ENCODE measurements around the gene RPS6KA1. TPM values are rescaled to one million over a fixed set of nuclear protein-coding genes. Genes with fewer than 3 reads are reported as not detected.

RPS6KA1 gene
- total RNA-seq, 1 experiment from 2014 or later = 85.3 TPM

GRCh38 chr1:26550946-26551345 lies 21.4 kb downstream of the RPS6KA1 start:
- Histone ChIP-seq H3K4me2 (ENCODE audit: low read depth, low read length, poor library complexity, severe bottlenecking) (no peak overlapping the region), H3K9me3 (ENCODE audit: low read length) (no peaks in the 10 kb centered on the region), H3K27me3 (ENCODE audit: low read length) (no peaks in the 10 kb centered on the region), H3K4me3 (ENCODE audit: low read length) (no peak overlapping the region), H3K79me2 (ENCODE audit: low read length) (peaks cover 28% of the 10 kb centered on the region), H3K9ac (ENCODE audit: low read length) (no peak overlapping the region), H4K20me1 (ENCODE audit: insufficient read depth, low read depth, low read length) (no peaks in the 10 kb centered on the region), H3K36me3 (ENCODE audit: insufficient read depth, low read length) (peaks cover 23% of the 10 kb centered on the region), H2AFZ (ENCODE audit: low read length) (no peak overlapping the region), H3K27ac (ENCODE audit: low read length) (no peak overlapping the region), H3K4me1 (ENCODE audit: low read length) (peaks cover 12% of the 10 kb centered on the region), H3K9me2 (replicated peaks; ENCODE audit: insufficient read depth, low read length) (no peaks in the 10 kb centered on the region)
- DNase-seq = no peak

- no peak overlapping the region for H3K4me3 ChIP-seq (ENCODE audit: low read length)
- H3K9ac ChIP-seq (ENCODE audit: low read length) = no peak overlapping the region
- no peaks in the 10 kb centered on the region for H3K27me3 ChIP-seq (ENCODE audit: low read length)
- H3K9me2 ChIP-seq (replicated peaks; ENCODE audit: insufficient read depth, low read length) = no peaks in the 10 kb centered on the region
- DNase-seq = no peak
- H3K79me2 ChIP-seq (ENCODE audit: low read length) = peaks cover 10% of the 10 kb centered on the region
- no peaks in the 10 kb centered on the region for H3K9me3 ChIP-seq (ENCODE audit: low read length)
- H2AFZ ChIP-seq (ENCODE audit: low read length) = no peak overlapping the region
- no peak overlapping the region for H3K27ac ChIP-seq (ENCODE audit: low read length)
- H3K36me3 ChIP-seq (ENCODE audit: insufficient read depth, low read length) = peaks cover 19% of the 10 kb centered on the region
- H4K20me1 ChIP-seq (ENCODE audit: insufficient read depth, low read depth, low read length) = no peaks in the 10 kb centered on the region
- no peak overlapping the region for H3K4me2 ChIP-seq (ENCODE audit: low read depth, low read length, poor library complexity, severe bottlenecking)
- no peaks in the 10 kb centered on the region for H3K4me1 ChIP-seq (ENCODE audit: low read length)
Observed at GRCh38 chr1:26552720-26553119, 23.2 kb downstream of the RPS6KA1 start.

- Histone ChIP-seq H3K4me3 (ENCODE audit: low read length) (no peak overlapping the region), H4K20me1 (ENCODE audit: insufficient read depth, low read depth, low read length) (no peaks in the 10 kb centered on the region), H2AFZ (ENCODE audit: low read length) (no peak overlapping the region), H3K27ac (ENCODE audit: low read length) (no peak overlapping the region), H3K9me3 (ENCODE audit: low read length) (no peaks in the 10 kb centered on the region), H3K9me2 (replicated peaks; ENCODE audit: insufficient read depth, low read length) (no peaks in the 10 kb centered on the region), H3K36me3 (ENCODE audit: insufficient read depth, low read length) (peaks cover 19% of the 10 kb centered on the region), H3K27me3 (ENCODE audit: low read length) (no peaks in the 10 kb centered on the region), H3K9ac (ENCODE audit: low read length) (no peak overlapping the region), H3K4me1 (ENCODE audit: low read length) (no peaks in the 10 kb centered on the region), H3K79me2 (ENCODE audit: low read length) (no peaks in the 10 kb centered on the region), H3K4me2 (ENCODE audit: low read depth, low read length, poor library complexity, severe bottlenecking) (no peak overlapping the region)
- DNase-seq = no peak
Observed at GRCh38 chr1:26553942-26554682, 24.6 kb downstream of the RPS6KA1 start.

- no peak overlapping the region for H3K4me3 ChIP-seq (ENCODE audit: low read length)
- H3K36me3 ChIP-seq (ENCODE audit: insufficient read depth, low read length) = peaks cover 19% of the 10 kb centered on the region
- no peak overlapping the region for H3K27ac ChIP-seq (ENCODE audit: low read length)
- H3K79me2 ChIP-seq (ENCODE audit: low read length) = no peaks in the 10 kb centered on the region
- no peaks in the 10 kb centered on the region for H4K20me1 ChIP-seq (ENCODE audit: insufficient read depth, low read depth, low read length)
- H3K4me1 ChIP-seq (ENCODE audit: low read length) = no peaks in the 10 kb centered on the region
- no peak overlapping the region for H2AFZ ChIP-seq (ENCODE audit: low read length)
- no peak for DNase-seq
- H3K4me2 ChIP-seq (ENCODE audit: low read depth, low read length, poor library complexity, severe bottlenecking) = no peak overlapping the region
- no peaks in the 10 kb centered on the region for H3K9me2 ChIP-seq (replicated peaks; ENCODE audit: insufficient read depth, low read length)
- no peak overlapping the region for H3K9ac ChIP-seq (ENCODE audit: low read length)
- H3K27me3 ChIP-seq (ENCODE audit: low read length) = no peaks in the 10 kb centered on the region
- no peaks in the 10 kb centered on the region for H3K9me3 ChIP-seq (ENCODE audit: low read length)
Observed at GRCh38 chr1:26554781-26555180, 25.2 kb downstream of the RPS6KA1 start.

- H3K27me3 ChIP-seq (ENCODE audit: low read length) = no peaks in the 10 kb centered on the region
- peaks cover 19% of the 10 kb centered on the region for H3K36me3 ChIP-seq (ENCODE audit: insufficient read depth, low read length)
Observed at GRCh38 chr1:26555550-26555981, 26.0 kb downstream of the RPS6KA1 start.

GRCh38 chr1:26556111-26556510 lies 26.6 kb downstream of the RPS6KA1 start:
- H3K4me2 ChIP-seq (ENCODE audit: low read depth, low read length, poor library complexity, severe bottlenecking) = no peak overlapping the region
- H4K20me1 ChIP-seq (ENCODE audit: insufficient read depth, low read depth, low read length) = no peaks in the 10 kb centered on the region

More at GRCh38 chr1:26555550-26555981, 26.0 kb downstream of the RPS6KA1 start:
- H3K4me2 ChIP-seq (ENCODE audit: low read depth, low read length, poor library complexity, severe bottlenecking) = no peak overlapping the region
- no peak overlapping the region for H3K9ac ChIP-seq (ENCODE audit: low read length)
- no peaks in the 10 kb centered on the region for H4K20me1 ChIP-seq (ENCODE audit: insufficient read depth, low read depth, low read length)
- H3K4me1 ChIP-seq (ENCODE audit: low read length) = no peaks in the 10 kb centered on the region
- H2AFZ ChIP-seq (ENCODE audit: low read length) = no peak overlapping the region
- H3K79me2 ChIP-seq (ENCODE audit: low read length) = no peaks in the 10 kb centered on the region
- DNase-seq = no peak
- no peak overlapping the region for H3K27ac ChIP-seq (ENCODE audit: low read length)
- H3K9me2 ChIP-seq (replicated peaks; ENCODE audit: insufficient read depth, low read length) = no peaks in the 10 kb centered on the region
- H3K4me3 ChIP-seq (ENCODE audit: low read length) = no peak overlapping the region
- no peaks in the 10 kb centered on the region for H3K9me3 ChIP-seq (ENCODE audit: low read length)

GRCh38 chr1:26557008-26557407 lies 27.4 kb downstream of the RPS6KA1 start:
- Histone ChIP-seq H3K9me2 (replicated peaks; ENCODE audit: insufficient read depth, low read length) (no peaks in the 10 kb centered on the region), H3K9ac (ENCODE audit: low read length) (no peak overlapping the region), H3K36me3 (ENCODE audit: insufficient read depth, low read length) (peaks cover 24% of the 10 kb centered on the region), H3K4me1 (ENCODE audit: low read length) (no peaks in the 10 kb centered on the region), H3K27me3 (ENCODE audit: low read length) (no peaks in the 10 kb centered on the region), H3K27ac (ENCODE audit: low read length) (no peak overlapping the region), H3K9me3 (ENCODE audit: low read length) (no peaks in the 10 kb centered on the region), H3K4me2 (ENCODE audit: low read depth, low read length, poor library complexity, severe bottlenecking) (no peak overlapping the region), H3K79me2 (ENCODE audit: low read length) (no peaks in the 10 kb centered on the region), H3K4me3 (ENCODE audit: low read length) (no peak overlapping the region), H4K20me1 (ENCODE audit: insufficient read depth, low read depth, low read length) (no peaks in the 10 kb centered on the region), H2AFZ (ENCODE audit: low read length) (no peak overlapping the region)
- no peak for DNase-seq

More at GRCh38 chr1:26556111-26556510, 26.6 kb downstream of the RPS6KA1 start:
- H3K27ac ChIP-seq (ENCODE audit: low read length) = no peak overlapping the region
- no peak overlapping the region for H3K4me3 ChIP-seq (ENCODE audit: low read length)
- no peak overlapping the region for H2AFZ ChIP-seq (ENCODE audit: low read length)
- H3K4me1 ChIP-seq (ENCODE audit: low read length) = no peaks in the 10 kb centered on the region
- no peaks in the 10 kb centered on the region for H3K9me3 ChIP-seq (ENCODE audit: low read length)
- no peak for DNase-seq
- H3K9ac ChIP-seq (ENCODE audit: low read length) = no peak overlapping the region
- peaks cover 20% of the 10 kb centered on the region for H3K36me3 ChIP-seq (ENCODE audit: insufficient read depth, low read length)
- no peaks in the 10 kb centered on the region for H3K9me2 ChIP-seq (replicated peaks; ENCODE audit: insufficient read depth, low read length)
- H3K79me2 ChIP-seq (ENCODE audit: low read length) = no peaks in the 10 kb centered on the region
- no peaks in the 10 kb centered on the region for H3K27me3 ChIP-seq (ENCODE audit: low read length)

- Histone ChIP-seq H3K9me2 (replicated peaks; ENCODE audit: insufficient read depth, low read length) (no peaks in the 10 kb centered on the region), H3K4me2 (ENCODE audit: low read depth, low read length, poor library complexity, severe bottlenecking) (no peak overlapping the region), H3K9me3 (ENCODE audit: low read length) (no peaks in the 10 kb centered on the region), H2AFZ (ENCODE audit: low read length) (no peak overlapping the region), H3K79me2 (ENCODE audit: low read length) (no peaks in the 10 kb centered on the region), H3K9ac (ENCODE audit: low read length) (no peak overlapping the region), H3K4me1 (ENCODE audit: low read length) (no peaks in the 10 kb centered on the region), H3K27me3 (ENCODE audit: low read length) (no peaks in the 10 kb centered on the region), H4K20me1 (ENCODE audit: insufficient read depth, low read depth, low read length) (no peaks in the 10 kb centered on the region), H3K27ac (ENCODE audit: low read length) (no peak overlapping the region), H3K4me3 (ENCODE audit: low read length) (no peak overlapping the region), H3K36me3 (ENCODE audit: insufficient read depth, low read length) (peaks cover 22% of the 10 kb centered on the region)
- DNase-seq = no peak
Observed at GRCh38 chr1:26558685-26559048, 29.1 kb downstream of the RPS6KA1 start.
